Left lung (tissue), 10 donors: Measurements from ENCODE around the gene MARK4. TPM values are rescaled to one million over a fixed set of nuclear protein-coding genes. Genes with fewer than 3 reads are reported as not detected.

Source experiments
- ATAC-seq: fragments of 200-7000 bp; cut with Tn5 transposase; one replicate; pipeline ENCODE4 v1.9.1; 2020; ENCODE audit warnings: moderate library complexity
- DNase-seq, 4 donors: peaks; one replicate each; pipeline ENCODE4 v3.0.0-alpha.2; 2013 to 2020
- H3K27ac ChIP-seq, 2 donors: fragments of 200-600 bp; sonication (generic) in 1 of 2; one replicate each; pipeline versions ENCODE4 v1.5.0 to v1.8.0; 2020 to 2021
- H3K27me3 ChIP-seq, 2 donors: fragments of 200-600 bp; sonication (generic) in 1 of 2; one replicate each; pipeline versions ENCODE4 v1.5.0 to v1.8.0; 2020 to 2021
- H3K36me3 ChIP-seq, 2 donors: fragments of 200-600 bp; sonication (generic) in 1 of 2; one replicate each; pipeline versions ENCODE4 v1.5.0 to v1.8.0; 2020 to 2021
- H3K4me1 ChIP-seq, 2 donors: fragments of 200-600 bp; one replicate each; pipeline ENCODE4 v1.8.0; 2021
- H3K4me3 ChIP-seq, 2 donors: fragments of 200-600 bp; sonication (generic) in 1 of 2; one replicate each; pipeline versions ENCODE4 v1.5.0 to v1.8.0; 2020 to 2021; ENCODE audit warnings: mild to moderate bottlenecking in 1 of 2
- H3K9me3 ChIP-seq, 2 donors: fragments of 200-600 bp; sonication (generic) in 1 of 2; one replicate each; pipeline versions ENCODE4 v1.5.0 to v1.8.0; 2020 to 2021
- intact Hi-C, 2 donors: fragments of 100-400 bp; cut with DNase I; formaldehyde crosslinking; loops; one replicate each; pipeline versions ENCODE4 v1.11.2 to v1.14.2; 2022
- polyA plus RNA-seq, 6 donors: library from polyadenylated mRNA; unstranded; fragments of 120-200 nt; gene quantifications; one replicate each; pipeline ENCODE4 v1.2.1, GENCODE V29; 2013; ENCODE audit not compliant: insufficient read length in 6 of 6
- total RNA-seq, 2 donors: library from RNA; stranded (reverse); fragmentation: NEBNext Ultra II Directional; extraction: Animal tissue kit (Norgen Biotek cat#: 25700); gene quantifications; one replicate each; pipeline ENCODE4 v1.2.1, GENCODE V29; 2021
- TF ChIP-seq, protein P1 (sequence below), 2 donors: fragments of 200-600 bp; sonication (generic) in 1 of 2; IDR thresholded peaks; one replicate each; pipeline versions ENCODE4 v1.5.0 to v1.8.0; 2021; ENCODE audit warnings: antibody characterized with exemption in 2 of 2
- donor health status: DM: no; HTN: yes; CAD: no.
- donor health status: DM: no; HTN: no; CAD: no.

Gene MARK4
- total and polyA plus RNA-seq, 8 donors = 24.6 to 46.4 (median 37.5) TPM

DNA sequence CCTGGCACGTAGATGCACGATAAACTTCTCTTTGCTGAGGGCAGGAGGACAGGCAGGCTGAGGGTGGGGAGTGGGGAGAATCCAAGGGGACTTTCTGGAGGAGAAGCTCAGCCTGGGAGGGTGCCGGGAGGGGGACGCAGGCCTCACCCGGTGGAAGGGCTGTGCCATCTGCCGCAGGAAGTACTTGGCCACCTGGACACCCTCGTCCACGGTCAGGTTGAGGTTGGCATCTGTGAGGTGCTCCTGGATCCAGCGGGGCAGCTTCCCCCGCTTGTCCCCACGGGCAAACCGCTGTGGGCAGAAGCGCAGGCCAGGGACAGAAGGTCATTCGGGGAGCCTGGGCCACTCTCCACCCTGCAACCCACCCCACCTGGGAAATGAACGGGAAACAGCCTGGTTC lies 101.0 kb downstream of the MARK4 start:
- Histone ChIP-seq H3K36me3 (peaks cover 0 to 67% of the 10 kb centered on the region in 2 donors), H3K4me3 (no peak overlapping the region), H3K4me1 (no peaks in the 10 kb centered on the region), H3K9me3 (no peaks in the 10 kb centered on the region), H3K27ac (no peak overlapping the region), H3K27me3 (peaks cover 0 to 15% of the 10 kb centered on the region in 2 donors)
- DNase-seq (no peak), ATAC-seq (no peak)
- TF ChIP-seq, protein P1, sequence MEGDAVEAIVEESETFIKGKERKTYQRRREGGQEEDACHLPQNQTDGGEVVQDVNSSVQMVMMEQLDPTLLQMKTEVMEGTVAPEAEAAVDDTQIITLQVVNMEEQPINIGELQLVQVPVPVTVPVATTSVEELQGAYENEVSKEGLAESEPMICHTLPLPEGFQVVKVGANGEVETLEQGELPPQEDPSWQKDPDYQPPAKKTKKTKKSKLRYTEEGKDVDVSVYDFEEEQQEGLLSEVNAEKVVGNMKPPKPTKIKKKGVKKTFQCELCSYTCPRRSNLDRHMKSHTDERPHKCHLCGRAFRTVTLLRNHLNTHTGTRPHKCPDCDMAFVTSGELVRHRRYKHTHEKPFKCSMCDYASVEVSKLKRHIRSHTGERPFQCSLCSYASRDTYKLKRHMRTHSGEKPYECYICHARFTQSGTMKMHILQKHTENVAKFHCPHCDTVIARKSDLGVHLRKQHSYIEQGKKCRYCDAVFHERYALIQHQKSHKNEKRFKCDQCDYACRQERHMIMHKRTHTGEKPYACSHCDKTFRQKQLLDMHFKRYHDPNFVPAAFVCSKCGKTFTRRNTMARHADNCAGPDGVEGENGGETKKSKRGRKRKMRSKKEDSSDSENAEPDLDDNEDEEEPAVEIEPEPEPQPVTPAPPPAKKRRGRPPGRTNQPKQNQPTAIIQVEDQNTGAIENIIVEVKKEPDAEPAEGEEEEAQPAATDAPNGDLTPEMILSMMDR (IDR thresholded peaks at IDR 0.05) = no peak
- intact Hi-C loops = loop anchor here in 1 of 2 donors (10.0 kb wide), 1 partner anchor 157 kb away; no protein-coding TSS in a partner anchor

DNA sequence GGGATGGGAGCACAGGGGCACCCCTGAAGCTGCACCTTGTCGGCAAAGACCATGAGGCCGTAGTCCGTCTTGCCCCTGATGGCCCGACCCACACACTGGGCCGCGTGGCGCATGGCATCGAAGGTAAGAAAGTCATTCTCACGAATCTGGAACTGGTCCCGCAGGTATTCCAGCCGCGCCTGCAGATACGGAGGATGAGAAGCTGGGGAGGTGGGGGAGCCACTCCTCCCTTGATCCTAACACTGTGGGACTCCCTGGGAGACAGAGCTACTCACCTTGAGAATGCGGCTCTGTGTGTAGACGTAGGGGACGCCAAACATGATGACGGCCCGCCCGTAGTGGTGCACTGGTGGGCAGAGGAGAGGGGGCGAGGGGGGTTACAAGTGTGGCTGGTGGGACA lies 101.4 kb downstream of the MARK4 start:
- Histone ChIP-seq H3K36me3 (peaks cover 0 to 71% of the 10 kb centered on the region in 2 donors), H3K27me3 (peaks cover 0 to 11% of the 10 kb centered on the region in 2 donors), H3K4me3 (no peak overlapping the region), H3K4me1 (no peaks in the 10 kb centered on the region), H3K9me3 (no peaks in the 10 kb centered on the region), H3K27ac (no peak overlapping the region)
- intact Hi-C loops = loop anchor here in 1 of 2 donors (10.0 kb wide), 1 partner anchor 158 kb away; no protein-coding TSS in a partner anchor
- TF ChIP-seq, protein P1 (IDR thresholded peaks at IDR 0.05) = no peak
- ATAC-seq (no peak), DNase-seq (no peak)

DNA sequence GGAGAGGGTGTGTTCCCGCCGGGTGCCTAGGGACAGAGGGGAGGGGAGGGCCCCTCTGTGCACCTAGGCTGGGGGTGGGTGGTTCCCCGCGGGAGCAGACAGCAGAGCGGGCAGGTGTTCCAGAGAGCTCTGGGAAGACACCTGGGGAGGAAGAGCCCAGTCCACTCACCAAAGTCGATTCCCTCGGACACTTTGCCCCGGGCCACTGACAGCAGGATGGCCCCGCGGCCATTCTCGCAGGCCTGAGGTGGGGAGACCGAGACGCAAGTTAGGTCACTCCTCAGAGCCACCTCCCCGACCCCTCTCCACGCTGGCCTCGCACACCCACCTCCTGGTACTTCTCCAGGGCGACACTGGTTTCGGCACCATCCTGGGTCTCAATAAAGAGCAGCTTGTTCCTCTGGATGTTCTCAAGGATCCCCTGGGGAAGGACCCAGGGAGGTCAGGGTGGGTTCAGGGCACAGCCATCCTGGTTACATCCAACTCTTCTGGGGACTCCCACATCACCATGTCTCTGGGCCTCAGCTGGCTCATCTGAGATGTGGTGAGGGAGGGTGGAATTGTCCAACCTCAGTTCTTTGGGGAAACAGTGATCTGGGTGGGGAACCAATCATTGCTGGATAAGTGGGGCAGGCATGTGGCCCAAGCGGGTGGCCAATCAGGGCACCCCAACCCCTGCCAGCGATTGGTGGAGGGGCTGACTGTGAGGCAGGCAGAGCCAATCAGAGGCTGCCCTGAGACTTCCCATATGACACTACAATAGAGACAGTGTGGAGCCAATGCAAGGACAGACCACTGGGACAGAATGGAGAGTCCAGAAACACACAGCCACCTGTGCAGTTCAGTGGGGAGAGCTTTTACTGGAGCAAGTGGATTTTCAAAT lies 102.1 kb downstream of the MARK4 start:
- Histone ChIP-seq H3K4me3 (no peak overlapping the region), H3K36me3 (peaks cover 0 to 73% of the 10 kb centered on the region in 2 donors), H3K9me3 (no peaks in the 10 kb centered on the region), H3K27ac (no peak overlapping the region), H3K27me3 (peaks cover 0 to 5% of the 10 kb centered on the region in 2 donors), H3K4me1 (no peaks in the 10 kb centered on the region)
- ATAC-seq (no peak), DNase-seq (no peak)
- TF ChIP-seq, protein P1 (IDR thresholded peaks at IDR 0.05) = no peak
- intact Hi-C loops = loop anchor here in 1 of 2 donors (10.0 kb wide), 1 partner anchor 158 kb away; no protein-coding TSS in a partner anchor

DNA sequence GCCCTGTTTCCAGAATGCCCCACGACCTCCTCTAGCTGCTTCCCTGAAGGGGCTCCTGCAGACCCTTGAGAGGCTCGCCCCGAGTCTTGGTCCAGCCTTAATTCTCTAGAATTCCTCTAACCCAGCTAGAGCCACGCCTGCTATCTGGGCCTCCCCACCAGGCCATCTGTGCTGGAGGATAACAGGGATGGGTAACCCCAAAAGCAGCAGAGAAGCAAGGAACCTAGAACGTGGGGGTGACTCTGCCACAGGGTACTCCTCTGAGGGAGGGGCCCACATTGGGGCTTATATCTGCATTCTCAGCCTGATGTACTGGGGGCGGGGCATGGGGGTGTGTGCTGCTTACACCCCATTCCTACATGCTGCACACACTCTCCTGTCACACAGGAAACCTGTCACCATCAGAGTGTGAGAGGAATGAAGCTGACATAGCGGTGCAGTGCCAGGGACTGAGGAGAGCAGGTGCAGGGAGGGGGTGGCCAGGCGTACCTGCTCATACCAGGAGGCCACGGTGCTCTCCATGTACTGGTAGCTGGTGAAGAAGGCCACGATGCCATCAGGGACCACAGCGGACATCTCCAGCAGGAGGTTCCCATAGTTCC lies 103.3 kb downstream of the MARK4 start:
- ATAC-seq = no peak
- no peak overlapping the region for H3K4me3 ChIP-seq
- H3K36me3 ChIP-seq = peaks cover 0 to 84% of the 10 kb centered on the region in 2 donors
- intact Hi-C loops = loop anchor here in 1 of 2 donors (10.0 kb wide), 1 partner anchor 160 kb away; no protein-coding TSS in a partner anchor
- no peak overlapping the region for H3K27ac ChIP-seq
- H3K27me3 ChIP-seq = no peaks in the 10 kb centered on the region
- TF ChIP-seq, protein P1 (IDR thresholded peaks at IDR 0.05) = no peak
- no peaks in the 10 kb centered on the region for H3K4me1 ChIP-seq
- H3K9me3 ChIP-seq = no peaks in the 10 kb centered on the region
- DNase-seq = no peak

Other genes with a start within 250 kb of the MARK4 start
- gene RELB, start 249.8 kb upstream of the MARK4 start, total RNA-seq = 10 to 100 TPM; 13.2 to 18.7 TPM
- gene RELB, start 249.8 kb upstream of the MARK4 start, polyA plus RNA-seq = 1 to 10 TPM; 3.7 to 6.0 (median 5.2) TPM
- gene CLASRP, start 212.2 kb upstream of the MARK4 start, total RNA-seq = 10 to 100 TPM; 62.9 to 77.5 TPM
- 10 to 100 TPM; 74.7 to 95.3 (median 85.9) TPM for gene CLASRP, start 212.2 kb upstream of the MARK4 start, polyA plus RNA-seq
- gene ZNF296, start 174.8 kb upstream of the MARK4 start, total RNA-seq = 1 to 10 TPM; 1.4 to 2.0 TPM
- gene ZNF296, start 174.8 kb upstream of the MARK4 start, polyA plus RNA-seq = 1 to 10 TPM in 2 of 6 donors, under 1 TPM in 4; 0.43 to 1.4 (median 0.85) TPM
- 10 to 100 TPM; 20.9 to 24.0 TPM for gene GEMIN7, start 172.0 kb upstream of the MARK4 start, total RNA-seq
- gene GEMIN7, start 172.0 kb upstream of the MARK4 start, polyA plus RNA-seq = 10 to 100 TPM; 18.9 to 25.4 (median 21.5) TPM
- gene PPP1R37, start 158.1 kb upstream of the MARK4 start, total RNA-seq = 10 to 100 TPM; 26.8 to 29.8 TPM
- 10 to 100 TPM; 17.3 to 27.4 (median 22.4) TPM for gene PPP1R37, start 158.1 kb upstream of the MARK4 start, polyA plus RNA-seq
- not detected for gene NKPD1, start 90.3 kb upstream of the MARK4 start, total RNA-seq
- gene NKPD1, start 90.3 kb upstream of the MARK4 start, polyA plus RNA-seq = under 1 TPM; 0.08 to 0.24 (median 0.17) TPM
- 10 to 100 TPM; 13.0 to 13.6 TPM for gene TRAPPC6A, start 73.0 kb upstream of the MARK4 start, total RNA-seq
- 10 to 100 TPM; 19.1 to 28.9 (median 24.1) TPM for gene TRAPPC6A, start 73.0 kb upstream of the MARK4 start, polyA plus RNA-seq
- gene BLOC1S3, start 72.5 kb upstream of the MARK4 start, total RNA-seq = 10 to 100 TPM; 13.8 to 15.8 TPM
- 10 to 100 TPM in 1 of 6 donors, 1 to 10 TPM in 5; 7.8 to 10.5 (median 9.0) TPM for gene BLOC1S3, start 72.5 kb upstream of the MARK4 start, polyA plus RNA-seq
- gene EXOC3L2, start 5.9 kb upstream of the MARK4 start, total RNA-seq = 1 to 10 TPM; 3.2 to 3.3 TPM
- gene EXOC3L2, start 5.9 kb upstream of the MARK4 start, polyA plus RNA-seq = 1 to 10 TPM in 3 of 6 donors, under 1 TPM in 3; 0.85 to 2.4 (median 1.1) TPM
- 1 to 10 TPM; 1.2 to 1.7 TPM for gene CKM, start 71.6 kb downstream of the MARK4 start, total RNA-seq
- gene CKM, start 71.6 kb downstream of the MARK4 start, polyA plus RNA-seq = under 1 TPM; 0.20 to 0.46 (median 0.29) TPM
- gene KLC3, start 89.5 kb downstream of the MARK4 start, total RNA-seq = 1 to 10 TPM in 1 of 2 donors, under 1 TPM in 1; 0.73 to 1.9 TPM
- 1 to 10 TPM in 1 of 6 donors, under 1 TPM in 5; 0.52 to 1.3 (median 0.66) TPM for gene KLC3, start 89.5 kb downstream of the MARK4 start, polyA plus RNA-seq
- 10 to 100 TPM; 21.2 to 23.5 TPM for gene ERCC2, start 119.3 kb downstream of the MARK4 start, total RNA-seq
- 10 to 100 TPM; 29.5 to 36.7 (median 32.9) TPM for gene ERCC2, start 119.3 kb downstream of the MARK4 start, polyA plus RNA-seq
- 10 to 100 TPM; 30.0 to 51.4 TPM for gene PPP1R13L, start 153.8 kb downstream of the MARK4 start, total RNA-seq
- 10 to 100 TPM; 12.9 to 18.4 (median 15.9) TPM for gene PPP1R13L, start 153.8 kb downstream of the MARK4 start, polyA plus RNA-seq
- 1 to 10 TPM; 4.8 to 6.0 TPM for gene POLR1G, start 155.4 kb downstream of the MARK4 start, total RNA-seq
- gene POLR1G, start 155.4 kb downstream of the MARK4 start, polyA plus RNA-seq = 1 to 10 TPM; 2.8 to 5.2 (median 4.0) TPM
- gene ERCC1, start 172.6 kb downstream of the MARK4 start, total RNA-seq = 10 to 100 TPM; 56.1 to 57.8 TPM
- gene ERCC1, start 172.6 kb downstream of the MARK4 start, polyA plus RNA-seq = 100 to 1,000 TPM in 1 of 6 donors, 10 to 100 TPM in 5; 73.5 to 108 (median 91.4) TPM
- 10 to 100 TPM in 1 of 2 donors, 1 to 10 TPM in 1; 7.1 to 20.4 TPM for gene FOSB, start 216.7 kb downstream of the MARK4 start, total RNA-seq
- 100 to 1,000 TPM in 5 of 6 donors, 1 to 10 TPM in 1; 5.7 to 766 (median 199) TPM for gene FOSB, start 216.7 kb downstream of the MARK4 start, polyA plus RNA-seq
- gene RTN2, start 245.8 kb downstream of the MARK4 start, total RNA-seq = 10 to 100 TPM in 1 of 2 donors, 1 to 10 TPM in 1; 9.4 to 16.7 TPM
- gene RTN2, start 245.8 kb downstream of the MARK4 start, polyA plus RNA-seq = 10 to 100 TPM in 4 of 6 donors, 1 to 10 TPM in 2; 6.6 to 17.9 (median 13.5) TPM
- gene PPM1N, start 247.2 kb downstream of the MARK4 start, total RNA-seq = 1 to 10 TPM in 1 of 2 donors, under 1 TPM in 1; 0.47 to 2.1 TPM
- under 1 TPM; 0.17 to 0.60 (median 0.29) TPM for gene PPM1N, start 247.2 kb downstream of the MARK4 start, polyA plus RNA-seq